ENCODE data around the gene EPHA6. TPM values are rescaled to one million over a fixed set of nuclear protein-coding genes. Genes with fewer than 3 reads are reported as not detected.

The EPHA6 gene
- total RNA-seq, 1 experiment from 2014 or later: 1.2 TPM

- H3K36me3 ChIP-seq (ENCODE audit: low read depth): no peaks in the 10 kb centered on the region
- no peak overlapping the region for H3K4me3 ChIP-seq
- no peak for TF ChIP-seq CTCF (conservative IDR thresholded peaks at IDR 0.05)
- no peak for TF ChIP-seq EZH2 (IDR thresholded peaks at IDR 0.05; ENCODE audit: low read depth)
- no peak overlapping the region for H3K4me2 ChIP-seq
- no peak overlapping the region for H3K27ac ChIP-seq
- H3K27me3 ChIP-seq (ENCODE audit: insufficient read depth, low read depth): no peaks in the 10 kb centered on the region
- peaks cover 2% of the 10 kb centered on the region; the same call in 1 of the 2 replicates for H3K9me2 ChIP-seq (ENCODE audit: insufficient read depth)
- BruUV-seq (replicated peaks): no TSS peak
- H3K79me2 ChIP-seq (ENCODE audit: low read depth): no peaks in the 10 kb centered on the region
- H3F3A ChIP-seq (ENCODE audit: insufficient read depth, low read depth): no peaks in the 10 kb centered on the region
- no peaks in the 10 kb centered on the region for H4K20me1 ChIP-seq (ENCODE audit: insufficient read depth)
- CTCF ChIA-PET: no interaction called here
- DNase-seq: no peak
- H2AFZ ChIP-seq: no peak overlapping the region
- POLR2A ChIA-PET (ENCODE audit: unreplicated experiment): no interaction called here
- no peaks in the 10 kb centered on the region for H3K9me3 ChIP-seq (ENCODE audit: insufficient read depth, low read depth)
- no peaks in the 10 kb centered on the region for H3K4me1 ChIP-seq (replicated peaks; ENCODE audit: insufficient read depth)
- intact Hi-C loops (cut with micrococcal nuclease; ENCODE audit: unreplicated experiment): no loop called here
Observed at GRCh38 chr3:97495896-97496295, 681.5 kb downstream of the EPHA6 start.

- H4K20me1 ChIP-seq (ENCODE audit: insufficient read depth): no peaks in the 10 kb centered on the region
- no peaks in the 10 kb centered on the region for H3K79me2 ChIP-seq (ENCODE audit: low read depth)
- peaks cover 4% of the 10 kb centered on the region; the same call in 1 of the 2 replicates for H3K9me2 ChIP-seq (ENCODE audit: insufficient read depth)
- H3K4me2 ChIP-seq: no peak overlapping the region
- intact Hi-C loops (cut with micrococcal nuclease; ENCODE audit: unreplicated experiment): no loop called here
- no peak overlapping the region for H3K4me3 ChIP-seq
- BruUV-seq (replicated peaks): no TSS peak
- H3F3A ChIP-seq (ENCODE audit: insufficient read depth, low read depth): no peaks in the 10 kb centered on the region
- TF ChIP-seq EZH2 (IDR thresholded peaks at IDR 0.05; ENCODE audit: low read depth) (no peak), CTCF (conservative IDR thresholded peaks at IDR 0.05) (no peak)
- no peak overlapping the region for H3K27ac ChIP-seq
- no peak for DNase-seq
- no peak overlapping the region for H2AFZ ChIP-seq
- H3K36me3 ChIP-seq (ENCODE audit: low read depth): no peaks in the 10 kb centered on the region
- no peaks in the 10 kb centered on the region for H3K9me3 ChIP-seq (ENCODE audit: insufficient read depth, low read depth)
- ChIA-PET POLR2A (ENCODE audit: unreplicated experiment) (no interaction called here), CTCF (no interaction called here)
- H3K4me1 ChIP-seq (replicated peaks; ENCODE audit: insufficient read depth): no peaks in the 10 kb centered on the region
- no peaks in the 10 kb centered on the region for H3K27me3 ChIP-seq (ENCODE audit: insufficient read depth, low read depth)
Observed at GRCh38 chr3:97497138-97497537, 682.7 kb downstream of the EPHA6 start.

GRCh38 chr3:97504463-97504862 lies 690.1 kb downstream of the EPHA6 start:
- no peaks in the 10 kb centered on the region for H3K36me3 ChIP-seq (ENCODE audit: low read depth)
- no peak for TF ChIP-seq CTCF (conservative IDR thresholded peaks at IDR 0.05)
- no peak for TF ChIP-seq EZH2 (IDR thresholded peaks at IDR 0.05; ENCODE audit: low read depth)
- H3K4me1 ChIP-seq (replicated peaks; ENCODE audit: insufficient read depth): no peaks in the 10 kb centered on the region
- DNase-seq: no peak
- no peaks in the 10 kb centered on the region for H3K9me3 ChIP-seq (ENCODE audit: insufficient read depth, low read depth)
- H3K27ac ChIP-seq: no peak overlapping the region
- H4K20me1 ChIP-seq (ENCODE audit: insufficient read depth): no peaks in the 10 kb centered on the region
- no peaks in the 10 kb centered on the region for H3K27me3 ChIP-seq (ENCODE audit: insufficient read depth, low read depth)
- H3K4me2 ChIP-seq: no peak overlapping the region
- POLR2A ChIA-PET (ENCODE audit: unreplicated experiment): no interaction called here
- intact Hi-C loops (cut with micrococcal nuclease; ENCODE audit: unreplicated experiment): no loop called here
- no peaks in the 10 kb centered on the region for H3F3A ChIP-seq (ENCODE audit: insufficient read depth, low read depth)
- BruUV-seq (replicated peaks): no TSS peak
- no peak overlapping the region for H2AFZ ChIP-seq
- H3K79me2 ChIP-seq (ENCODE audit: low read depth): no peaks in the 10 kb centered on the region
- no peak overlapping the region for H3K4me3 ChIP-seq
- CTCF ChIA-PET: no interaction called here
- H3K9me2 ChIP-seq (ENCODE audit: insufficient read depth): peaks cover 4% of the 10 kb centered on the region; the same call in 1 of the 2 replicates
